Skin of body (tissue), 2 donors: Measurements from ENCODE around the gene OSBPL9. TPM values are rescaled to one million over a fixed set of nuclear protein-coding genes. Genes with fewer than 3 reads are reported as not detected.

ENCODE experiments used
- DNase-seq: peaks from one replicate; lab custom pipeline; 2025; lab: John Stamatoyannopoulos, UW
- total RNA-seq: library from RNA; depleted of rRNA; stranded (reverse); fragments of >200 nt; gene quantifications from one replicate; pipeline ENCODE4 v1.2.3, GENCODE V29; 2014

Gene OSBPL9
- 75.8 TPM for total RNA-seq

DNA sequence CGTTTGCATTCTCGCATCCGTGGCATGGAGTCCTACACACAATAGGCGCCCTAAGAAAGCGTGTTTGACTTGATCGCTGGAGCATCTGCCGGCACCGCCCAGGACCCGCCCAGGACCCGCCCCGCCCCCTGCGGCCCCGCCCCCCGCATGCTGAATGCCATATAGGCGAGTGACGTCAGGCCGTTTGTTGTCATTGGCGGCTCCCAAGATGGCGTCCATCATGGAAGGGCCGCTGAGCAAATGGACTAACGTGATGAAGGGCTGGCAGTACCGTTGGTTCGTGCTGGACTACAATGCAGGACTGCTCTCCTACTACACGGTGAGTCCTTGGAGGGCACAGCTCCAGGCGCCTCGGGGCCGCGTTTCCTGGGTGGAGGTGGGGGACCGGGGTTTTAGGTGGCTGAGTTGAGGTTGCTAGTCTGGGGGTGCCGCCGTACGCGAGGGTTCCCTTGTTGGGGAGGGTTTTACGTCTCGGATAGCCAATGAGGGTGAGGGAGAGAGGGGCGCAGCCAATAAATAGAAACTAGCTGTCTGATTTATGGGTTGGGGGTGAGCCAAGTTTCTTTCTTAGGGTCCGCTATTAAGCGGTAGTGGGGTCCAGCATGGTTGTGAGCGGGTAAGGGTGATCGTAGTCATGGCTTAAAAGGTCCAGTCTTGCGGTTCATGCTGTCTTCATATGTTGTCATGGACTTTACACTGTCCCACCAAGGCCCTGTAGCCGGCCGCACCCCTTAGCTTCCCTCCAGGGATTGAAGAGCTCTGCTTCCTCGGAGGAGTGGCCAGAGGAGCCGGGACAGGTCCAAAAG, at the start of gene OSBPL9:
TSS of gene OSBPL9 (plus strand) at position 190 of the 806 bp plus-strand sequence. CDS start at position 209, 19 bp downstream.
- DNase-seq, result peak; percentile 91

- DNase-seq, result no peak
Observed at GRCh38 chr1:51567653-51568052, 49.2 kb upstream of the OSBPL9 start.

- DNase-seq, result no peak
Observed at GRCh38 chr1:51568231-51568935, 48.5 kb upstream of the OSBPL9 start.

- no peak for DNase-seq
Observed at GRCh38 chr1:51569284-51570062, 47.4 kb upstream of the OSBPL9 start.

DNA sequence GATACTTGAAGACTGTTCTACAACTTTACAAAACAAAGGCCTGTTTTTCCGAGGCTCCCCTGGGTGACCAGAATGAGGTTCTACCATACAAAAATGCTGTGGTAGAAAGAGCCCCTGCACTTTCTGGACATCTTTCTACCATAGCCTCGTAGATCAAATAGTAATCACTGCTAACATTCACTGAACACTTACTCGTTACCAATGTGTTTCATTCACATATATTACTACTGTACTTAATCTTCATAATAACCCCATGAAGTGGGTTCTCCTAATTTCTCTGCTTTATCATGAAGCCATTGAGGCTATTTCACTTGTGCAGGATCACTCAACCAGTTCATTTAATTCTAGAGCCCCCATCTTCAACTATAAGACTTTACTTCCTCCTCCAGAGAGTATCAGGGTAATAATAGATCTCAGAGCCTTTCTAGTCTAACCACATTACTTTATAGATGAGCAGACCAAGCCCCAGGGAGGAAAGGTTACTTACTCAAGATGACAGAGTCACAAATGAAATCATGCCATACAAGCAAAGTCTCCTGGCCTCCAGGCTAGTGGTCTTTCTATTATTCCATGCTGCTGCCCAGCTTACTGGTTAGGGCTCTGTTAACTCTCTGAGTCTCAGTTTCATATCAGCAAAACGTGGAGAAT, 46.7 kb upstream of the OSBPL9 start:
- no peak for DNase-seq

GRCh38 chr1:51572365-51572764, 44.5 kb upstream of the OSBPL9 start:
- no peak for DNase-seq

DNA sequence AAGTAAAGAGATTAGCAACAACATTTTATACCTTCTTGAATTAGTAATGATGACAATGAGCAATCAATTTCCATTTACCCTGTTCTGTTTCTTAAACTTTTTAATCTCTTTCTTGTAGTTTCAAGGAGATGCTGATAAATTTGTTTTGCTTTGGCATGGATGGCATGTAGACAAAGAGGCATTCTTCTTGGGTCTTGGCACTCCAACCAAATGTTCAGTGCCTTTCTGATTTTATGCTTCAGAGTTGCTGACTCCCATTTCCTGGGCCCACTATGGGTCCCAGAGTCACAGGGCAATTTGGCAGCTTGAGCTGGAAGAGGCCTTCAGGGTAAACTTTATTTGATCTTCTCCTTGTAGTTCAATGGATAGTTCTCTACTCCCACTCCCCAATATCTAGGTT, 42.1 kb upstream of the OSBPL9 start:
- DNase-seq, result no peak

- no peak for DNase-seq
Observed at GRCh38 chr1:51575406-51576084, 41.3 kb upstream of the OSBPL9 start.

GRCh38 chr1:51576085-51576444, 40.8 kb upstream of the OSBPL9 start:
- no peak for DNase-seq

- no peak for DNase-seq
Observed at GRCh38 chr1:51576923-51577322, 40.0 kb upstream of the OSBPL9 start.

GRCh38 chr1:51578383-51579109, 38.3 kb upstream of the OSBPL9 start:
- no peak for DNase-seq

DNA sequence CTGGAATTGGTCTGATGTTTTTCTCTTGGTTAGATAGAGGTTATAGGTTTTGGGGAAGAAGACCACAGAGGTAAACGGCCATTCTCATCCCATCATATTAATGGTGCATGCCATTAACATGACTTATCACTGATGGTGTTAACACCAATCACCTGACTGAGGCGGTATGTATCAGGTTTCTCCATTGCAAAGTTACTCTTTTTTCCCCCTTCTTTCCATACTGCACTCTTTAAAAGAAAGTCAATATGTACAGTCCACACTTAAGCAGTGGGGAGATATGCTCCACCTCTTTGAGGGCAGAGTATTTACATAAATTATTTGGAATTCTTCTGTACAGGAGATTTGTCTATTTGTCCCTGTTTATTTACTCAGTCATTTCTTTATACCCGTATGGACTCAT, 35.7 kb upstream of the OSBPL9 start:
- DNase-seq, result no peak

GRCh38 chr1:51583532-51583931, 33.4 kb upstream of the OSBPL9 start:
- peak; percentile 76 for DNase-seq

DNA sequence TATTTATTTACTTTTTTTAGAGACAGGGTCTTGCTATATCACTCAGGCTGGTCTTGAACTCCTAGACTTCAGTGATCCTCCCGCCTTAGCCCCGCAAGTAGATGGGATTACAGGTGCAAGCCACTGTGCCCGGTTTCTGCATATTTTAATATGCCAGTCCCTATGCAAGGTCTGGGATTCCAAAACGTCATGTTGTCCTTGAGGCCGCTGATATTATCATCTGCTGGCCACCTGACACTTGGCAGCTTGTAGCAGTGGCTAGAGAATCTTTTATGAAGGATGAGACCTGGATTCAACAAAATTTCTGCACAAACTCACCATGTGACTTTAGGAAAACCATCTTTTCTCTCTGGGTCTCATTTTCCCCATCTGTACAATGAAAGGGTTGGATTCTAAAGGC, 32.9 kb upstream of the OSBPL9 start:
- no peak for DNase-seq

DNA sequence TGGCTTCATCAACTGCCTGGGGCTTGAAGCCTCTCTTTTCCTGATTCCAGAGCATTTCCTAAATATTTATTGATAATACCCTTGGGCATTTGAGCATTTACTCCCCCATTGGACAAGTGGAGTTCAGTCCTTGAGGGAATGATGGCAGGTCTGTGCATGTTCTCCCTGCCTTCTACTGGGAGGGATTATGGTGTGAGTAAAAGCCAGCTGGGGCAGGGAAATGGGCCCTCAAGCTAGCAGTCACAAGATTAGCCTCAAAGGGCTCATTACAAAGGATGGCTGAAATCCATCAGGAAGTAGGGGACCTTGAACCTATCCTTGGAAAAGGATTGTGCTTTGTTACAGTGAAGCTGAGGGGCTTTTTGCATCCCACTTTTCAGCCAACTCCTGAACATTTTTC, 24.2 kb upstream of the OSBPL9 start:
- no peak for DNase-seq

- DNase-seq, result no peak
Observed at GRCh38 chr1:51594716-51595115, 22.2 kb upstream of the OSBPL9 start.

GRCh38 chr1:51600529-51600928, 16.4 kb upstream of the OSBPL9 start:
- DNase-seq, result no peak

DNA sequence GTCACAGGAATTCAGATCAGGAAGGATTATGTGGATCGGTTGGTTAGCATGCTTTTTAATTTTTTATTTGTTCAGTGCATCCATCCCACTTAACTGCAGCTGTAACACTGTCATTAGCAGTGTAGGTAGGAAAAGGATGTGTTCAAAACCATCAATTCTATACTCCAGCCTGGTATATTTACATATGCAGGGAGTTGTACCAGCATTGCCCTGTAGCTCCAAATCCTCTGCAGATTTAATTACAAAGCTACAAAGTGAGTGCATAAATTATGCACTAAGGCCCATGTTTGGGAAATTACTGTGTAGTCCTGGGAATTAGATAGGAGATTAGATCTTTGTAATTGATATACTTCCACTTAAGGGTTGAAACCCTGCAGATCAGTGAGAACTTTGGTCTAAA, 15.9 kb upstream of the OSBPL9 start:
- no peak for DNase-seq

DNA sequence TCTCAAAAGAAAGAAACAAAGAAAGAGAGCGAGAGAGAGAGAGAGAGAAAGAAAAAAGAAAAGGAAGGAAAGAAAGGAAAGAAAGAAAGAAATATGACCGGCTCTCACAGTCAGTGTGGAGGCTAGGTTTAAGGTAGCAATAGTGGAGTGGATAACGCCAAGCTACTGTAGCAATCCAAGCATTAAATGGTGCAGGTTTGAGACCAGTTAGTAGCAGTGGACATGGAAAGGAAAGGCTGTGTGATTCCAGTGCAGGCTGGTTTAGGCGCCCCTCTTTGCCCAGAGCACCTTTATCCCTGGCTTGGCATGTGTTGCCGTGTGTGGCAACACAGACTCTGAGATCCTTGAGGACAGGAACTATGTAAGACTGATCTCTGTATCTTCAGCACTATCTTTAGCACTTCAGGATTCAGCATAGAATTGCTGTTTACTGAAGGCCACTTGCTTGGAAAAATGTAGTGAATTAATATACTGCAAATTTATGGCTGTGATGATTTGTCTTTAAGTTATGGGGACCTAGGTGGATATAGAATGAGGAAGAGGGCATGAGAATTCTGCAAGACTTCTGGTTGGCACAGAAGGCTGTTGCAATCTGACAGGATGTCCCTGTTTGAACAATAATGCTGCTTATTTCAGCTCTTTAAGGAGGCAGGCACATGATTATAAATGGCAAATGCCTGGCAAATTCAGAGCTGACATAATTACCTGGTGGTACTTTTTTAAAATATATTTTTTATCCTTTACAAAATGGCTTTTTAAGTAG, 10.8 kb upstream of the OSBPL9 start:
- no peak for DNase-seq

DNA sequence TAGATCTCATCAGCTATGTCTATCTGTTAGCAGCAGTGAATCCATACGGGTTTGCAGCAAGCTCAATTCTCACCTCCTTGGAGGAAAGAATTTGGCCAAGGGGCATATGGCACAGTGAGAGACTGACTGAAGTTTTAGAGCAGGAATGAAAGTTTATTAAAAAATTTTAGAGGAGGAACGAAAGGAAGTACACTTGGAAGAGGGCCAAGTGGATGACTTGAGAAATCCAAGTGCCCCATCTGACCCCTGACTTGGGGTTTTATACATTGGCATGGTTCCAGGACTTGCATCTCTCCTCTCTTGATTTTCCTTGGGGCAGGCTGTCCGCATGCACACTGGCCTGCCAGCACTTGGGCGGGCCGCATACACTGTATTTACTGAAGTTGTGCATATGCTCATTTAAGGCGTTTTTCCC, 9.2 kb upstream of the OSBPL9 start:
- DNase-seq, result no peak
